OCI-LY7 (cell line): Measurements from ENCODE around the gene CHST8. TPM values are rescaled to one million over a fixed set of nuclear protein-coding genes. Genes with fewer than 3 reads are reported as not detected.

Source experiments
- BruUV-seq: library from RNA; stranded (reverse); fragments of 400-500 nt; replicated peaks from 2 replicates; lab custom pipeline; 2021; lab: Mats Ljungman, UMichigan
- CTCF ChIA-PET: fragments of 300-600 bp; sonication (Branson Sonifier 250); formaldehyde crosslinking; loops from one replicate; lab custom pipeline; 2022; ENCODE audit warnings: antibody characterized with exemption; ENCODE audit not compliant: unreplicated experiment; lab: Charles Lee
- POLR2A ChIA-PET: fragments of 300-600 bp; sonication (Branson Sonifier 250); formaldehyde crosslinking; loops from one replicate; lab custom pipeline; 2022; ENCODE audit warnings: antibody characterized with exemption; lab: Charles Lee
- DNase-seq: peaks from one replicate; pipeline ENCODE4 v3.0.0-alpha.2; 2015; ENCODE audit warnings: low spot score
- H2AFZ ChIP-seq: fragments of 200-600 bp; sonication (generic), shearing (Covaris generic); 2 replicates; pipeline ENCODE4 v1.6.1; 2014; ENCODE audit warnings: mild to moderate bottlenecking, antibody characterized with exemption, low read length, moderate library complexity
- H3K27ac ChIP-seq: fragments of 200-600 bp; sonication (generic); 2 replicates; pipeline ENCODE4 v1.5.1; 2014; ENCODE audit warnings: mixed run types, low read depth, mild to moderate bottlenecking, moderate library complexity, low read length, inconsistent platforms; ENCODE audit not compliant: poor library complexity, severe bottlenecking
- H3K36me3 ChIP-seq: fragments of 200-600 bp; sonication (generic); 2 replicates; pipeline ENCODE4 v1.6.1; 2014; ENCODE audit warnings: mild to moderate bottlenecking, antibody characterized with exemption, low read length, moderate library complexity, mixed read lengths; ENCODE audit not compliant: insufficient read depth
- H3K4me1 ChIP-seq: fragments of 200-600 bp; sonication (generic); 2 replicates; pipeline ENCODE4 v1.5.1; 2014; ENCODE audit warnings: mild to moderate bottlenecking, low read length; ENCODE audit not compliant: insufficient read depth, poor library complexity, severe bottlenecking
- H3K4me2 ChIP-seq: fragments of 200-600 bp; sonication (generic); 2 replicates; pipeline ENCODE4 v1.6.1; 2014; ENCODE audit warnings: mild to moderate bottlenecking, low read length
- H3K4me3 ChIP-seq: fragments of 200-600 bp; sonication (generic); 2 replicates; pipeline ENCODE4 v1.5.1; 2014; ENCODE audit warnings: mild to moderate bottlenecking, low read depth, low read length; ENCODE audit not compliant: poor library complexity, severe bottlenecking
- H3K79me2 ChIP-seq: fragments of 200-600 bp; sonication (generic); 2 replicates; pipeline ENCODE4 v1.6.1; 2016; ENCODE audit warnings: low read depth, mild to moderate bottlenecking, low read length, moderate library complexity, mixed read lengths; ENCODE audit not compliant: insufficient read depth
- H3K9me2 ChIP-seq: fragments of 200-600 bp; sonication (generic); 2 replicates; pipeline ENCODE4 v1.6.1; 2016; ENCODE audit warnings: mild to moderate bottlenecking, low read length, mixed read lengths; ENCODE audit not compliant: insufficient read depth
- H3K9me3 ChIP-seq: fragments of 200-600 bp; sonication (generic); 2 replicates; pipeline ENCODE4 v1.6.1; 2014; ENCODE audit warnings: mild to moderate bottlenecking, mixed run types, low read length, mixed read lengths
- H4K20me1 ChIP-seq: fragments of 200-600 bp; sonication (generic); 2 replicates; pipeline ENCODE4 v1.6.1; 2014; ENCODE audit warnings: mild to moderate bottlenecking, antibody characterized with exemption, low read length, moderate library complexity, mixed read lengths; ENCODE audit not compliant: insufficient read depth
- CTCF ChIP-seq: fragments of 200-600 bp; sonication (generic); conservative IDR thresholded peaks from 2 replicates; pipeline ENCODE4 v1.5.1; 2014; ENCODE audit warnings: mild to moderate bottlenecking, antibody characterized with exemption, low read length, moderate library complexity, mixed read lengths
- EZH2phosphoT487 ChIP-seq: fragments of 200-600 bp; sonication (generic); IDR thresholded peaks from 2 replicates; pipeline ENCODE4 v1.6.1; 2018; ENCODE audit warnings: low read depth, borderline replicate concordance, mild to moderate bottlenecking, mixed run types, antibody characterized with exemption, low read length, moderate library complexity, mixed read lengths
- intact Hi-C: fragments of 100-400 bp; cut with micrococcal nuclease; formaldehyde crosslinking; loops from one replicate; pipeline ENCODE4 v1.10.0; 2022; ENCODE audit not compliant: unreplicated experiment
- total RNA-seq, 2 experiments: library from RNA; depleted of rRNA in 1 of 2; stranded (reverse); fragments of >200 nt in 1 of 2; shearing (Covaris generic) in 1 of 2; gene quantifications; 2 replicates each; pipeline ENCODE4 v1.2.3, GENCODE V29; 2014 to 2022

CHST8 gene
- total RNA-seq, 2 experiments from 2014 or later: not detected

GRCh38 chr19:33813391-33814101 lies 191.8 kb downstream of the CHST8 start:
- CTCF ChIA-PET: no interaction called here
- POLR2A ChIA-PET: no interaction called here
- Histone ChIP-seq H3K9me3 (no peaks in the 10 kb centered on the region), H3K4me1 (no peaks in the 10 kb centered on the region), H3K79me2 (no peaks in the 10 kb centered on the region), H3K4me2 (no peak overlapping the region), H2AFZ (no peak overlapping the region), H3K27ac (no peak overlapping the region), H3K36me3 (peaks cover 15% of the 10 kb centered on the region), H3K9me2 (no peaks in the 10 kb centered on the region), H3K4me3 (no peak overlapping the region), H4K20me1 (no peaks in the 10 kb centered on the region)
- BruUV-seq: no TSS peak
- no peak for DNase-seq
- no peak for TF ChIP-seq EZH2phosphoT487
- no peak for TF ChIP-seq CTCF
- intact Hi-C loops: no loop called here

- peaks cover 14% of the 10 kb centered on the region for H3K36me3 ChIP-seq
- H3K79me2 ChIP-seq: no peaks in the 10 kb centered on the region
- H3K4me1 ChIP-seq: peaks cover 4% of the 10 kb centered on the region
- H3K9me3 ChIP-seq: no peaks in the 10 kb centered on the region
- intact Hi-C loops: no loop called here
- no peaks in the 10 kb centered on the region for H3K9me2 ChIP-seq
- DNase-seq: no peak
- POLR2A ChIA-PET: interaction anchor here (0.6 kb wide), 1 partner anchor 296 kb away, joined by 6 read pairs; no protein-coding TSS in a partner anchor
- CTCF ChIA-PET: no interaction called here
- no peaks in the 10 kb centered on the region for H4K20me1 ChIP-seq
- BruUV-seq: no TSS peak
- H3K4me3 ChIP-seq: no peak overlapping the region
- no peak overlapping the region for H3K27ac ChIP-seq
- no peak overlapping the region for H3K4me2 ChIP-seq
- no peak overlapping the region for H2AFZ ChIP-seq
- TF ChIP-seq EZH2phosphoT487 (no peak), CTCF (no peak)
These were observed 192.7 kb downstream of the CHST8 start for GRCh38 chr19:33814181-33815165.
